Measurements from ENCODE around the gene OXSR1.

The OXSR1 gene

GRCh38 chr3:38147421-38147820 lies 17.9 kb upstream of the OXSR1 start:
- no peak overlapping the region for H3K4me3 ChIP-seq (ENCODE audit: low read length in 2 of 2)
- no peak overlapping the region for H2BK15ac ChIP-seq (ENCODE audit: low read length)
- H3K27ac ChIP-seq (replicated peaks; ENCODE audit: low read length): no peak overlapping the region
- H3K23ac ChIP-seq (ENCODE audit: low read depth, low read length, poor library complexity): no peak overlapping the region
- no peak overlapping the region for H2AFZ ChIP-seq (ENCODE audit: low read length)
- no peaks in the 10 kb centered on the region for H3K79me1 ChIP-seq (ENCODE audit: low read depth, low read length)
- H4K8ac ChIP-seq (ENCODE audit: low read depth, low read length): no peak overlapping the region
- peaks cover 0 to 3% (median 0%) of the 10 kb centered on the region in 3 experiments for H3K27me3 ChIP-seq (ENCODE audit: control insufficient read depth in 3 of 3, insufficient read depth in 3 of 3, low read depth in 1 of 3, low read length in 3 of 3)
- H2BK12ac ChIP-seq (ENCODE audit: low read length): no peak overlapping the region
- H3K4ac ChIP-seq (ENCODE audit: low read length): no peak overlapping the region
- WGBS, 2 donors (ENCODE audit: extremely low coverage in 2 of 2, insufficient read length in 2 of 2, insufficient replicate concordance in 1 of 2): no CpG with 5 or more reads among the region's 3 CpGs
- no peak overlapping the region for H2BK5ac ChIP-seq (ENCODE audit: low read length)
- H3K4me2 ChIP-seq (ENCODE audit: insufficient read depth, low read length, poor library complexity, severe bottlenecking): no peak overlapping the region
- H3K36me3 ChIP-seq (replicated peaks in 1 of 2; ENCODE audit: control insufficient read depth in 2 of 2, insufficient read depth in 2 of 2, low read length in 2 of 2): peaks cover 0 to under 1% of the 10 kb centered on the region in 2 donors
- no peak overlapping the region for H3K9ac ChIP-seq (ENCODE audit: low read depth, low read length, poor library complexity)
- no peak overlapping the region for H2BK120ac ChIP-seq (ENCODE audit: low read depth, low read length)
- peaks cover 3% of the 10 kb centered on the region in 2 donors for H3K9me3 ChIP-seq (replicated peaks in 1 of 2; ENCODE audit: control insufficient read depth in 2 of 2, insufficient read depth in 1 of 2, low read depth in 1 of 2, low read length in 2 of 2)
- H2AK5ac ChIP-seq (ENCODE audit: low read depth, low read length): no peak overlapping the region
- no peak overlapping the region for H3K18ac ChIP-seq (ENCODE audit: low read length)
- no peak overlapping the region for H4K91ac ChIP-seq (ENCODE audit: low read depth, low read length, poor library complexity)
- H3K14ac ChIP-seq (ENCODE audit: low read length): no peak overlapping the region
- no peak for DNase-seq (ENCODE audit: low spot score)
- H3K4me1 ChIP-seq (ENCODE audit: control insufficient read depth in 2 of 2, insufficient read depth in 1 of 2, low read depth in 1 of 2, low read length in 2 of 2): no peaks in the 10 kb centered on the region

- no peaks in the 10 kb centered on the region for H3K79me1 ChIP-seq (ENCODE audit: low read depth, low read length)
- H3K27me3 ChIP-seq (ENCODE audit: control insufficient read depth in 3 of 3, insufficient read depth in 3 of 3, low read depth in 1 of 3, low read length in 3 of 3): no peaks in the 10 kb centered on the region
- no peak overlapping the region for H3K4ac ChIP-seq (ENCODE audit: low read length)
- H4K8ac ChIP-seq (ENCODE audit: low read depth, low read length): no peak overlapping the region
- H3K9me3 ChIP-seq (replicated peaks in 1 of 2; ENCODE audit: control insufficient read depth in 2 of 2, insufficient read depth in 1 of 2, low read depth in 1 of 2, low read length in 2 of 2): peaks cover 3% of the 10 kb centered on the region in 2 donors
- H2BK15ac ChIP-seq (ENCODE audit: low read length): no peak overlapping the region
- H4K91ac ChIP-seq (ENCODE audit: low read depth, low read length, poor library complexity): no peak overlapping the region
- no peak overlapping the region for H3K9ac ChIP-seq (ENCODE audit: low read depth, low read length, poor library complexity)
- H2BK12ac ChIP-seq (ENCODE audit: low read length): no peak overlapping the region
- H3K4me1 ChIP-seq (ENCODE audit: control insufficient read depth in 2 of 2, insufficient read depth in 1 of 2, low read depth in 1 of 2, low read length in 2 of 2): no peaks in the 10 kb centered on the region
- no peak overlapping the region for H3K27ac ChIP-seq (replicated peaks; ENCODE audit: low read length)
- no peak overlapping the region for H3K4me3 ChIP-seq (ENCODE audit: low read length in 2 of 2)
- WGBS, 2 donors (ENCODE audit: extremely low coverage in 2 of 2, insufficient read length in 2 of 2, insufficient replicate concordance in 1 of 2): no CpG with 5 or more reads among the region's 5 CpGs
- H2AK5ac ChIP-seq (ENCODE audit: low read depth, low read length): no peak overlapping the region
- H3K18ac ChIP-seq (ENCODE audit: low read length): no peak overlapping the region
- no peaks in the 10 kb centered on the region for H3K36me3 ChIP-seq (replicated peaks in 1 of 2; ENCODE audit: control insufficient read depth in 2 of 2, insufficient read depth in 2 of 2, low read length in 2 of 2)
- no peak overlapping the region for H2BK5ac ChIP-seq (ENCODE audit: low read length)
- no peak overlapping the region for H3K14ac ChIP-seq (ENCODE audit: low read length)
- no peak overlapping the region for H2AFZ ChIP-seq (ENCODE audit: low read length)
- H3K4me2 ChIP-seq (ENCODE audit: insufficient read depth, low read length, poor library complexity, severe bottlenecking): no peak overlapping the region
- no peak overlapping the region for H3K23ac ChIP-seq (ENCODE audit: low read depth, low read length, poor library complexity)
- no peak overlapping the region for H2BK120ac ChIP-seq (ENCODE audit: low read depth, low read length)
- DNase-seq (ENCODE audit: low spot score): no peak
Measured at GRCh38 chr3:38148311-38148882, 16.9 kb upstream of the OXSR1 start.

DNA sequence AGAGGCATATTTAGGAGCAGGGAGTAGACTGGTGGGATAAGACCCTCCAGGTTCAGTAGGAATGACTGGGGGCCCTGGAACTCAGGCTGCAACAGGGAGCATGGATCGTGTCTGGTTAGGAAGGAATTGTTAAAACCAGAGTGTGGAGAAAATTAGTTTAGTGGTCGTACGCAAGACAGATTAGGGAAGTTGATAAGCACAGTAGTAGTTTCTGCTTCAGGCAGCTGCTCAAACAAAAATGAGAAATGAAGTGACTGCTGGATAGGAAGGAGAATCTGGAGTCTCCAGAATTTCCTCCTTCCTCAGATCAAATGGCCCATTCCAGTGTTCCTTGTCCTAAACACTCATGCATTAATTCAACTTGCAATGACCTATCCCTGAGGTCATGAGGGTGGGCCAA lies 15.6 kb upstream of the OXSR1 start:
- Histone ChIP-seq H2BK5ac (ENCODE audit: low read length) (no peak overlapping the region), H2AK5ac (ENCODE audit: low read depth, low read length) (no peak overlapping the region), H2BK120ac (ENCODE audit: low read depth, low read length) (no peak overlapping the region), H3K79me1 (ENCODE audit: low read depth, low read length) (no peaks in the 10 kb centered on the region), H2BK15ac (ENCODE audit: low read length) (no peak overlapping the region), H3K18ac (ENCODE audit: low read length) (no peak overlapping the region), H2AFZ (ENCODE audit: low read length) (no peak overlapping the region), H3K4me2 (ENCODE audit: insufficient read depth, low read length, poor library complexity, severe bottlenecking) (no peak overlapping the region), H3K9me3 (replicated peaks in 1 of 2; ENCODE audit: control insufficient read depth in 2 of 2, insufficient read depth in 1 of 2, low read depth in 1 of 2, low read length in 2 of 2) (peaks cover 3% of the 10 kb centered on the region in 2 donors), H3K27ac (replicated peaks; ENCODE audit: low read length) (no peak overlapping the region), H3K4me3 (ENCODE audit: low read length in 2 of 2) (no peak overlapping the region), H3K23ac (ENCODE audit: low read depth, low read length, poor library complexity) (no peak overlapping the region), H3K14ac (ENCODE audit: low read length) (no peak overlapping the region), H4K91ac (ENCODE audit: low read depth, low read length, poor library complexity) (peak overlapping the region; percentile 50), H2BK12ac (ENCODE audit: low read length) (no peak overlapping the region), H3K27me3 (ENCODE audit: control insufficient read depth in 3 of 3, insufficient read depth in 3 of 3, low read depth in 1 of 3, low read length in 3 of 3) (no peaks in the 10 kb centered on the region), H3K4ac (ENCODE audit: low read length) (no peak overlapping the region), H3K9ac (ENCODE audit: low read depth, low read length, poor library complexity) (no peak overlapping the region), H4K8ac (ENCODE audit: low read depth, low read length) (no peak overlapping the region), H3K4me1 (ENCODE audit: control insufficient read depth in 2 of 2, insufficient read depth in 1 of 2, low read depth in 1 of 2, low read length in 2 of 2) (no peaks in the 10 kb centered on the region), H3K36me3 (replicated peaks in 1 of 2; ENCODE audit: control insufficient read depth in 2 of 2, insufficient read depth in 2 of 2, low read length in 2 of 2) (no peaks in the 10 kb centered on the region)
- DNase-seq (ENCODE audit: low spot score): no peak
- WGBS, 2 donors (ENCODE audit: extremely low coverage in 2 of 2, insufficient read length in 2 of 2, insufficient replicate concordance in 1 of 2): no CpG with 5 or more reads among the region's 3 CpGs

DNA sequence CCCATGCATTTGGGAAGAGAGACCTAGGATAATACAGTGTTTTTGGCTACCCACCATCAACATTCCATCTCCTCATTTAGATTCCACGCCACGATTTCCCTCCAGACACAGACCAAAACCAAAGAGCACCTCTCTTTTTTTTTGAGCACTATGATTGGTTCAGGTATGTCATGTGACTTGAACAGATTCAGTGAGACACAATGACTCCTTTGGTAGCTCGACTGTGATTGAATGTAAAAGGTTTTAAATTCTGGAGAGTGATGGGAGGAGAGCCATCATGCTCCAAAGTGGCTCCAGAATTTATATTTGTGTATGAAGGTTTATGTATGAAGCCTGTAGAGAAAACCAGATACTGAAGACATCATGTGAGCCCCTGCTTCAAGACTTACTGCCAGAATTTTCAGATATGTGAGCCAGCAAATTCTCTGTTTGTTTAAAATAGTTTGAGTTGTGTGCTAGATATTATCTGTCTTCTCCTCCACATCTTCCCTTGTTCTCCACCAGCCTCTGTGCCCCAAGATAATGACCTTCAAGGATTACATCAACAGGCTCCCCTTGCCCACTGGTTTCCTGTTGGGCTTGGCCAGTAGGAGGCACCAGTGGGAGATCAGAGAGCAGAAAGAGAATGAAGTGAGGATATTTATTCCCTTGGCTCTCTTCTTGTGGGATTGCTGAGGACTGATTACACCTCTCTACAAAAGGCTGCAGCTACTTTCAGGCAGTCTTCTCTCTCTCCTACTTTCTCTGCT lies 14.4 kb upstream of the OXSR1 start:
- WGBS, 2 donors (ENCODE audit: extremely low coverage in 2 of 2, insufficient read length in 2 of 2, insufficient replicate concordance in 1 of 2): no CpG with 5 or more reads among the region's 3 CpGs

More for the DNA sequence above, 14.4 kb upstream of the OXSR1 start:
- no peak overlapping the region for H3K18ac ChIP-seq (ENCODE audit: low read length)
- H4K91ac ChIP-seq (ENCODE audit: low read depth, low read length, poor library complexity): no peak overlapping the region
- H3K27ac ChIP-seq (replicated peaks; ENCODE audit: low read length): no peak overlapping the region
- H3K36me3 ChIP-seq (replicated peaks in 1 of 2; ENCODE audit: control insufficient read depth in 2 of 2, insufficient read depth in 2 of 2, low read length in 2 of 2): no peaks in the 10 kb centered on the region
- no peaks in the 10 kb centered on the region for H3K4me1 ChIP-seq (ENCODE audit: control insufficient read depth in 2 of 2, insufficient read depth in 1 of 2, low read depth in 1 of 2, low read length in 2 of 2)
- no peak overlapping the region for H2BK15ac ChIP-seq (ENCODE audit: low read length)
- H3K23ac ChIP-seq (ENCODE audit: low read depth, low read length, poor library complexity): no peak overlapping the region
- no peak overlapping the region for H3K9ac ChIP-seq (ENCODE audit: low read depth, low read length, poor library complexity)
- no peak overlapping the region for H2BK12ac ChIP-seq (ENCODE audit: low read length)
- H3K14ac ChIP-seq (ENCODE audit: low read length): no peak overlapping the region
- H2BK120ac ChIP-seq (ENCODE audit: low read depth, low read length): no peak overlapping the region
- peak overlapping the region; percentile 32 for H2AFZ ChIP-seq (ENCODE audit: low read length)
- no peak overlapping the region for H4K8ac ChIP-seq (ENCODE audit: low read depth, low read length)
- no peak overlapping the region for H3K4ac ChIP-seq (ENCODE audit: low read length)
- peaks cover 3% of the 10 kb centered on the region in 2 donors for H3K9me3 ChIP-seq (replicated peaks in 1 of 2; ENCODE audit: control insufficient read depth in 2 of 2, insufficient read depth in 1 of 2, low read depth in 1 of 2, low read length in 2 of 2)
- no peaks in the 10 kb centered on the region for H3K79me1 ChIP-seq (ENCODE audit: low read depth, low read length)
- no peak overlapping the region for H3K4me3 ChIP-seq (ENCODE audit: low read length in 2 of 2)
- no peak overlapping the region for H2BK5ac ChIP-seq (ENCODE audit: low read length)
- no peaks in the 10 kb centered on the region for H3K27me3 ChIP-seq (ENCODE audit: control insufficient read depth in 3 of 3, insufficient read depth in 3 of 3, low read depth in 1 of 3, low read length in 3 of 3)
- no peak overlapping the region for H3K4me2 ChIP-seq (ENCODE audit: insufficient read depth, low read length, poor library complexity, severe bottlenecking)
- H2AK5ac ChIP-seq (ENCODE audit: low read depth, low read length): no peak overlapping the region
- DNase-seq (ENCODE audit: low spot score): no peak
